HAP-1 (cell line): ENCODE measurements around the gene RNF227.

ENCODE experiments used
- DNase-seq, 2 experiments: peaks; one replicate each; pipeline ENCODE4 v3.0.0-alpha.2; 2016 to 2020; ENCODE audit warnings: low spot score in 2 of 2
- H3K27me3 ChIP-seq: fragments of 250-450 bp; sonication (Bioruptor Pico); 2 replicates; pipeline ENCODE4 v1.5.1; 2020; ENCODE audit warnings: low read depth, mild to moderate bottlenecking, moderate library complexity
- H3K36me3 ChIP-seq: fragments of 250-450 bp; sonication (Bioruptor Pico); replicated peaks from 2 replicates; pipeline ENCODE4 v1.5.1; 2020; ENCODE audit warnings: mild to moderate bottlenecking
- H3K4me1 ChIP-seq: fragments of 250-450 bp; sonication (Bioruptor Pico); 2 replicates; pipeline ENCODE4 v1.5.1; 2020; ENCODE audit warnings: mild to moderate bottlenecking
- H3K4me3 ChIP-seq: fragments of 250-450 bp; sonication (Bioruptor Pico); 2 replicates; pipeline ENCODE4 v1.5.1; 2020; ENCODE audit warnings: mild to moderate bottlenecking, moderate library complexity
- H3K9me3 ChIP-seq: fragments of 250-450 bp; sonication (Bioruptor Pico); 2 replicates; pipeline ENCODE4 v1.5.1; 2020; ENCODE audit warnings: mild to moderate bottlenecking, moderate library complexity
- in situ Hi-C: fragments of 300-500 bp; cut with MboI; formaldehyde crosslinking; loops from 3 replicates; pipeline ENCODE4 v1.14.3; 2020; ENCODE audit warnings: low sequenced_read_pairs, inconsistent platforms, mixed read lengths

Gene RNF227

GRCh38 chr17:7940743-7941142, 24.7 kb upstream of the RNF227 start:
- no peak for DNase-seq
- H3K27me3 ChIP-seq, result no peaks in the 10 kb centered on the region
- in situ Hi-C loops, result no loop called here
- H3K4me3 ChIP-seq, result no peak overlapping the region
- H3K4me1 ChIP-seq, result no peaks in the 10 kb centered on the region
- H3K36me3 ChIP-seq, result peaks cover 70% of the 10 kb centered on the region
- H3K9me3 ChIP-seq, result no peaks in the 10 kb centered on the region

GRCh38 chr17:7940034-7940433, 23.9 kb upstream of the RNF227 start:
- Histone ChIP-seq H3K9me3 (no peaks in the 10 kb centered on the region), H3K4me1 (no peaks in the 10 kb centered on the region), H3K36me3 (peaks cover 67% of the 10 kb centered on the region), H3K4me3 (no peak overlapping the region), H3K27me3 (no peaks in the 10 kb centered on the region)
- in situ Hi-C loops, result no loop called here
- no peak for DNase-seq

- Histone ChIP-seq H3K4me3 (no peak overlapping the region), H3K27me3 (no peaks in the 10 kb centered on the region), H3K4me1 (peaks cover 11% of the 10 kb centered on the region), H3K9me3 (no peaks in the 10 kb centered on the region), H3K36me3 (peaks cover 45% of the 10 kb centered on the region)
- DNase-seq, result no peak
- in situ Hi-C loops, result no loop called here
Observed at GRCh38 chr17:7935859-7936258, 19.8 kb upstream of the RNF227 start.

GRCh38 chr17:7932949-7933348, 16.9 kb upstream of the RNF227 start:
- H3K36me3 ChIP-seq, result peaks cover 29% of the 10 kb centered on the region
- in situ Hi-C loops, result loop anchor here (5.0 kb wide), 1 partner anchor 54 kb away; no protein-coding TSS in a partner anchor
- no peaks in the 10 kb centered on the region for H3K27me3 ChIP-seq
- H3K4me1 ChIP-seq, result peaks cover 13% of the 10 kb centered on the region
- no peaks in the 10 kb centered on the region for H3K9me3 ChIP-seq
- peak; percentile 32 to 64 for DNase-seq
- H3K4me3 ChIP-seq, result peak overlapping the region; percentile 78

GRCh38 chr17:7932483-7932891, 16.4 kb upstream of the RNF227 start:
- Histone ChIP-seq H3K4me1 (peaks cover 13% of the 10 kb centered on the region), H3K27me3 (no peaks in the 10 kb centered on the region), H3K9me3 (no peaks in the 10 kb centered on the region), H3K4me3 (peak overlapping the region; percentile 78), H3K36me3 (peaks cover 30% of the 10 kb centered on the region)
- DNase-seq, result peak; percentile 14 to 43
- in situ Hi-C loops, result loop anchor here (5.0 kb wide), 1 partner anchor 55 kb away; no protein-coding TSS in a partner anchor

GRCh38 chr17:7931709-7932482, 15.8 kb upstream of the RNF227 start, which contains the start of the genes CNTROB and TRAPPC1:
Gene CNTROB (plus strand): TSS chr17:7932206. CDS start chr17:7933080, 874 bp downstream.
Gene TRAPPC1 (minus strand): TSS chr17:7931946. CDS start chr17:7931829, 117 bp downstream.
- Histone ChIP-seq H3K9me3 (no peaks in the 10 kb centered on the region), H3K36me3 (peaks cover 30% of the 10 kb centered on the region), H3K4me1 (peaks cover 13% of the 10 kb centered on the region), H3K27me3 (no peaks in the 10 kb centered on the region), H3K4me3 (peak within 1 kb of the TSS; percentile 78)
- DNase-seq, result peak; percentile 99 to 100
- in situ Hi-C loops, result loop anchor here (5.0 kb wide), 1 partner anchor 55 kb away; no protein-coding TSS in a partner anchor

GRCh38 chr17:7930841-7931631, 14.9 kb upstream of the RNF227 start:
- no peaks in the 10 kb centered on the region for H3K9me3 ChIP-seq
- no peaks in the 10 kb centered on the region for H3K27me3 ChIP-seq
- H3K4me1 ChIP-seq, result peaks cover 13% of the 10 kb centered on the region
- peaks cover 21% of the 10 kb centered on the region for H3K36me3 ChIP-seq
- DNase-seq, result no peak
- in situ Hi-C loops, result loop anchor here (5.0 kb wide), 1 partner anchor 56 kb away; no protein-coding TSS in a partner anchor
- peak overlapping the region; percentile 78 for H3K4me3 ChIP-seq

GRCh38 chr17:7929158-7930023, 13.3 kb upstream of the RNF227 start, which contains the start of gene KCNAB3:
Gene KCNAB3 (minus strand): TSS chr17:7929856. CDS start chr17:7929435, 421 bp downstream.
- peaks cover 10% of the 10 kb centered on the region for H3K36me3 ChIP-seq
- peak in 1 of 2 experiments; percentile 27 for DNase-seq
- no peaks in the 10 kb centered on the region for H3K9me3 ChIP-seq
- in situ Hi-C loops, result loop anchor here (5.0 kb wide), 1 partner anchor 58 kb away; no protein-coding TSS in a partner anchor
- no peaks in the 10 kb centered on the region for H3K27me3 ChIP-seq
- no peak within 1 kb of the TSS for H3K4me3 ChIP-seq
- peaks cover 13% of the 10 kb centered on the region for H3K4me1 ChIP-seq

- no peaks in the 10 kb centered on the region for H3K9me3 ChIP-seq
- no peak for DNase-seq
- peaks cover 4% of the 10 kb centered on the region for H3K4me1 ChIP-seq
- H3K4me3 ChIP-seq, result no peak overlapping the region
- H3K36me3 ChIP-seq, result peaks cover 10% of the 10 kb centered on the region; the same call in 1 of the 2 replicates
- no peaks in the 10 kb centered on the region for H3K27me3 ChIP-seq
- in situ Hi-C loops, result no loop called here
Observed at GRCh38 chr17:7927596-7927995, 11.5 kb upstream of the RNF227 start.

GRCh38 chr17:7922845-7923628, 6.9 kb upstream of the RNF227 start:
- no peaks in the 10 kb centered on the region for H3K27me3 ChIP-seq
- no peaks in the 10 kb centered on the region for H3K9me3 ChIP-seq
- in situ Hi-C loops, result no loop called here
- no peak overlapping the region for H3K4me3 ChIP-seq
- DNase-seq, result no peak
- 0 out of 2 replicates have a peak, but pooled peaks cover 3% of the 10 kb centered on the region for H3K36me3 ChIP-seq
- no peaks in the 10 kb centered on the region for H3K4me1 ChIP-seq

GRCh38 chr17:7922269-7922844, 6.3 kb upstream of the RNF227 start:
- no peaks in the 10 kb centered on the region for H3K4me1 ChIP-seq

GRCh38 chr17:7916808-7917207, 719 bp upstream of the RNF227 start:
- 0 out of 2 replicates have a peak, but pooled peaks cover 2% of the 10 kb centered on the region for H3K36me3 ChIP-seq
- H3K4me3 ChIP-seq, result no peak overlapping the region
- peaks cover 2% of the 10 kb centered on the region; the same call in 1 of the 2 replicates for H3K9me3 ChIP-seq
- no peak for DNase-seq
- in situ Hi-C loops, result loop anchor here (5.0 to 10.0 kb wide), 2 partner anchors 68 to 140 kb away; no protein-coding TSS in a partner anchor
- H3K27me3 ChIP-seq, result no peaks in the 10 kb centered on the region
- H3K4me1 ChIP-seq, result peaks cover 17% of the 10 kb centered on the region

More at GRCh38 chr17:7922269-7922844, 6.3 kb upstream of the RNF227 start:
- DNase-seq, result no peak
- in situ Hi-C loops, result no loop called here
- Histone ChIP-seq H3K36me3 (0 out of 2 replicates have a peak, but pooled peaks cover 1% of the 10 kb centered on the region), H3K27me3 (no peaks in the 10 kb centered on the region), H3K9me3 (no peaks in the 10 kb centered on the region), H3K4me3 (no peak overlapping the region)
